HG02973 (cell line): Measurements from ENCODE around the gene LRRC49.

Source experiments
- ATAC-seq: cut with Tn5 transposase; IDR thresholded peaks from one replicate; pipeline ENCODE4 v1.9.1; 2021; ENCODE audit warnings: moderate library complexity; ENCODE audit not compliant: unreplicated experiment

The LRRC49 gene

DNA sequence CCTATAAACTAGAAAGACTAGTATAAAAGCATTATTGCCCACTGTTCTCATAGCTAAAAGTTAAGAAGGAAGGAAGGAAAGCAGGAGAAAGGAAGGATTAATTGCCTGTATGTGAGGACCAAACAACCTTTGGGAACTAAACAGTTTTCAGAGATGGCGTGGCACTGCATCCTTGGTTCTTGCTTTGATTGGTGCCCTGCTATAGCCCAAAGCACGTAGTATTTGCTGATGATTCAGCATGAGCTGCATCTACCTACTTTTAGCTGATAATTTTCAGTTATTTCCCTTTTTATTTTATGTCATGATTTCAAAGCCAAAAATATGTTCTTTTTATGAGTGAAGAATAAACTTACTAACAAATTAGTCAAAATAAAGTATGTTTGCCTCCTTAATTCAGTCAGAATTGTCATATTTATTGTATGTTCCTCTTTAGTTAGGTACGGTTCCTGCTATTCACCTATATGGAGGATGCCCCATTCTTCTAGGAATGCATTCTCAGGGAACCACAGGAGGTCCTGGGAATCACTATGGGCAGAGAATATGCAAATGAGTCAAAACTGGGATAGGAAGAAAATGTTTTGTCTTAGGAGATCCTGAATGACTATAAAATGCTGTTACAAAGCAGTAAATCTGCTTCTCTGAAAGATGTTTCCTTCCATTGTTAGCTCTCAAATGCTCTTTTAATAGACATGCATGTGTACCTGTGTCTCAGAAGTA lies 157.2 kb downstream of the LRRC49 start:
- no peak for ATAC-seq

DNA sequence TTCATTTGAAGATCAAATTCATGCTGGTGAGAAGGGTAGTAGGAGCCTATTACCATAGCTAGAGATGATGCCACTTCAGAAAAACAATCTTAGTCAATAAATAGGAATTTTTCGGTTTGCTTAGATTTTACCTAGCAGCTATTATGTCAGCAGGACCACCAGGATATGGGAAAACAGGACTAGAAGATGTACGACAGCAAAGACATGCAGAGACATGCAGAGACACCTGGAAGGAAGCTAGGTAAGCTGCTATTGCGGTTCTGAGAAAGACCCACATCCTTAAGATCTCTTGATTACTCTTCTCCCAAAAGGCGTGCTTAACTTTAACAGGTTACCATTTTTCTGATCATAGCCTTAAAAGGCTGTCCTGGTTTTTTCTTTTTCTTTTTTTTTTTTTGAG lies 157.8 kb downstream of the LRRC49 start:
- ATAC-seq, result no peak

DNA sequence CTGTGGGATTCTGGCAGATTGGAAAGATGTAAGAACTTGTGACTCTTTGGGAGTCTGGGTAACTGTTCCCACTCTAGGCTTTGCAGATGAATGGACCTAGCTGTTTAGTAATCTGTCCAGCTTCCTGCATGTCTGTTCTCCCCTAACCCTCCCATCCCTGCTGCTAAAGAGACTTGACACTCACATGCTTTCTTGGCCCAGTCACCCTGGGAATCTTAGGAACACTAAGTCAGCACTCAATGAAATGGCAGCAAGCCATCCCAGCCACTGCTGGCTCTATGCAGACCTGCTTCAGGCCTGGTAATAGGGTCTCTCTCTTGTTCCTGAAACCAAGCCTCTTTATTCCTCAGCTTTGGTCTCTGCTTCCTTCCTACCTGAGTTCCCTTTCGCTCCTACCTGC lies 158.9 kb downstream of the LRRC49 start:
- no peak for ATAC-seq

DNA sequence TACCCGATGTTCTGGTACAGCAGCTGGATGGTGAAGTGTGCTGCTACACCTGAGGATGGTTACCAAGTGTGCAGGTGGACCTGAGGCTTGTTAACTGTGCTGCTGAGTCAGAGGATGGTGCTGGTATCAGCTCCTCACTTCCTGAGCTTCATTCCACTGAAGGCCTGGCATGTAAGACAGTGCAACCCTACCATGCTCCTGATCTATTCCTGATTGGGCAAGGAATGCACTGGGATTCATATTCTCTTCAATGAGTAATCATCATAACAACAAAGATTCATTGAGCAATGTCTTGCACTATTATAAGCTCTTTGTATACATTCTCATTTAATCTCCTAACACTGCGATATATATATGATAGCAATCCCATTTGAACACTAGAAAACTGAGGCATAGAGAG lies 159.7 kb downstream of the LRRC49 start:
- ATAC-seq, result no peak

DNA sequence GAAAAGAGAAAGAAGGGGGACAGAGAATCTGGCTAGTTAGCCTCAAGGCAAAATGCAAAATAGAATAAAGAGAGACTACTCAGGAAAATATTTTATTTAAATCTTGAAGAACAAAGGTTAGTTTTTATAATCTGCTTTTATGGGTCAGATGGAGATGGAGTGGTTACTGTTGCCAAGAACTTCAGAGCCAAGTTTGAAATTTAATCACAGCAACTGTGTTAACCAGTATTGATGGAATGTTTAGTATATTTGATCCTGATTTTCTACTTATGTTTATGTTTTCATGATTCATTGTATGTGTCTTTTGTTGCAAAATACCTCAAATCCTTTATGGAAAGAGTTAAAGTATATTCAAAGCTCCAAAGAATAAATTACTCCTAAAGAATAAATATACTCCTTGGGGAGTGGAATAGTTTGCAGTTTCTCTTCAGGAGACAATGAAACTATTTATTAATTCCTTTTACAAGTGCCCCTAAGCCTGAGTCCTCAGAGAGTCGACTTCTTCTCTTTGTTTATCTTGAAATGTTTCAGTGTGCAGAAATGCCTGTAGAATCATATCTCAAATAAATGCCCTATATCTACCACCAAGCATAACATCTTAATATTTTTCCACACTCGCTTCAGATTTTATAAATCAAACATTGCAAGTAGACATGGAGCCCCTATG lies 161.8 kb downstream of the LRRC49 start:
- ATAC-seq, result no peak

DNA sequence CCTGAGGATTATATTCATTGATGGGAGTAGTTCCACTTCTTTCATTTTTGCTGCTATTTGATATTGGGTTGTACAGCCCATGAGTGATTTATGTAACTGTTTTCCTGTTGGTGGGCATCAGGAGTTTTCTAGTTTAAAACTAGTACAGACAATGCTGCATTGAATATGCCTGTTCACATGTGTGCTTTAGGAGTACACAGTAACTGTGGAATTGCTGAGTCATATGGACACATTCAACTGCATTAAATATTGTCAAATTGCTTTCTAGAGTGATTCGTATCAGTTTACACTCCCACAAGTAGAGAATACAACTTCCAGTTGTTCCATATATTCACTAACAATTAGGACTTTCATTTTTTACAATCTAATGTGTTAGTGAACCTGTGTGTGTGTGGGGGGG lies 162.8 kb downstream of the LRRC49 start:
- ATAC-seq, result no peak

DNA sequence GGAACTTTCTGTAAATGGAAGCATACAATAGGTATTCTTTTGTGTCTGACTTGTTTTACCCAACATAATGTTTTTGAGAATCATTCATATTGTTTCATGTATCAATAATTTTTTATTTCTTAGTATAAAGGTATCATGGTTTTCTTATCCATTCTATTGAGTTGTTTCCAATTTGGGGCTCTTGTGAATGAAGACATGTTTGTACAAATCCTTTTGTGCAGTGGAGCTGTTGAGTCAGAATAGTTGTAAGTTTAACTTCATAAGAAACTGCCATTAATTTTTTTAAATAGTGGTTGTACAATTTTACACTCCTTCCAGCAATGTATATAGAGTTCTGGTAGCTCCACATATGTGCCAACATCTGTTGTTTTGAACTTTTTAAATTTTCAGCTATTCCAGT lies 163.5 kb downstream of the LRRC49 start:
- ATAC-seq, result no peak

DNA sequence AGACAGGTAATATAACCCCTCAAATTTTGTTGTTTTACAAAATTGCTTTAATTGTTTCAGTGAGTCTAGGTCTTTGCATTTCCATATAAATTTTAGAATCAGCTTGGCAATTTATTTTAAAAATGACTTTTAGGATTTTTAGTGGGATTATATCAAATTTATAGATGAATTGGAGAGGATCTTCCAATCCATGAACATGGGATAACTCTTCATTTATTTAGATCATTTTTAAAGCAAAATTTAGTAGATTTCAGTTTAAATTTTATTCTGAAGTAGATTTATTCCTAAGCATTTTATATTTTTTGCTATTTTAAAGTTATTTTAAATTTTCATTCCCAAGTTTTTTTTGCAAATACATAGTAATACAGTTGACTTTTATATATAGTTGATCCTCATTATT lies 164.5 kb downstream of the LRRC49 start:
- ATAC-seq, result no peak

DNA sequence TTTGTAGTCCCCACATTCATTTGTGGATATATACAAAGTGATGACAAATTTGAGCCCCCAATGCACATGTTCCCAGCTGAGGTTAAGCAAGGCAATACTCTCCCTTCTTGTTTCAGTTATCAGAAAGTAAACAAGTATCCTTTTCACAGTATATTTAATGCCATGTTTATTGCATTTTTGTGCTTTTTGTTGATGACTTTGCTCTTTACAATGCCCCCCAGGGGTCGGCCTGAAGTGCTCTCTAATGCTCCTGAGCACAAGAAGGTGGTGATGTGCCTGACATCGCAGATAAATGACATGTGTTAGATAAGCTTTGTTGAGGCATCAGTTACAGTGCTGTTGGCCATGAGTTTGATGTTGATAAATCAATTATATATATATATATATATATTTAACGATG lies 165.0 kb downstream of the LRRC49 start:
- no peak for ATAC-seq

DNA sequence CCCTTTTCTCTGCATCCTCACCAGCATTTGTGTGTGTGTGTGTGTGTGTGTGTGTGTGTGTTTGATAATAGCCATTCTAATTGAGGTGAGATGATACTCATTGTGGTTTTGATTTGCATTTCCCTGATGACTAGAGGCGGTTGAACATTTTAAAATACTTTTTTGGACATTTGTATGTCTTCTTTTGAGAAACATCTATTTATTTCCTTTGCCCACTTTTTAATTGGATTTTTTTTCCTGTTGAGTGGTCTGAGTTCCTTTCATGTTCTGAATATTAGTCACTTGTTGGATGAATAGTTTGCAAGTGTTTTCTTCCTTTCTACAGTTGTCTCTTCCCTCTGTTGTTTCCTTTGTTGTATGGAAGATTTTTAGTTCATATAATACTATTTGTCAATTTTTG lies 168.4 kb downstream of the LRRC49 start:
- ATAC-seq, result no peak

DNA sequence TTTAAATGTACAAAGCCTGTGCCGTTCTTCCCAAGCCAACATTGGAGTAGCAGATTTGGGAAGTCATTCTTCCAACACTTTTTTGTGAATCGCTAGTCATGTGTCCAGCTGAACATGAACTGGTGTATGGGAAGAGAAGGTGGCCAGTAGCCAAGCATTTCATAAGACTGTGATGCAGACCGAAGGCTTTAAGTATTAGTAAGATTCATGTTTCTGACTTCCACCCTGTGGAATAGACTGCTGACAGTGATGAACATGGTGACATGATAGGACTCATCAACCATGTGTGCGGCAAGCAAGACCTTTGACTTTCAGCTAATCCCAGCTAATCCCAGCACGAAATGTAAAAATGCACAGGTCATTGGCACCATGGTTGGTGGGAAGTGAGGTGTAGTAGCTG lies 174.4 kb downstream of the LRRC49 start:
- ATAC-seq, result no peak

DNA sequence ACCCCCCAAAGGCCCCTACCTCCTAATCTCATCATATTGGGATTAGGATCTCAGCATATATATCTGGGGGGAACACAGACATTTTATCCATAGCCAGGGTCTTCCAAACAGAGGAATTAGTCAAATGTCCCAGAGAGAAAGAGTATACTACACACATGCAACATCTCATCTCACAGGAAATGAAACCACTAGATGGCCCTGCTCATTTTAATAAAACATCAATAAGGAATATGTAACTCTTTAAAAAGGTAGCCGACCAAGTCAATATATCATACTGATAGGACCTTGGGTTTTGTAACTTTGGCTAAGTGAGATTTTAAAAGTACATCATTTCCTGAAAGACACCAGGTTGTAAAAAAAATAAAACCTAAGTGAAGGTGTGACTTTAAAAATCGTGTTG lies 177.1 kb downstream of the LRRC49 start:
- no peak for ATAC-seq

DNA sequence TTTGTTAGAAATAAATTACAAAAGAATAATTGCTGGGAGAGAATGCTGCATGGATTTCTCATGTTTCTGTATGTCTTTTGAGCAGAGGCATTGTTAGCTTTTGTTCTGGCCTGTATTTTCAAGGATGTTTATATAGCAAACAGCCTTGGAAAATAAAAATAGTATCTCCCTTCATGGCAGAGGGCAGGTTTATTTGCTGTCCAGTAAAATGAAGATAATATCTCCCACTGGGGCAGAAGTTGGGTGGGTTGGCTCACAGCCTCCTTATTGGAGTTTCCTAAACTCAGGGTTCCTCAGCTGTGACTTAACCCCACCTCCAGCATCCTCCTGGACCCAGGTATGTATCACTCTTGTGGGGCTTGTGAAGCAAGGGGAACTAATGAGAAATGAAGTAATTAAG lies 178.9 kb downstream of the LRRC49 start:
- ATAC-seq, result no peak

DNA sequence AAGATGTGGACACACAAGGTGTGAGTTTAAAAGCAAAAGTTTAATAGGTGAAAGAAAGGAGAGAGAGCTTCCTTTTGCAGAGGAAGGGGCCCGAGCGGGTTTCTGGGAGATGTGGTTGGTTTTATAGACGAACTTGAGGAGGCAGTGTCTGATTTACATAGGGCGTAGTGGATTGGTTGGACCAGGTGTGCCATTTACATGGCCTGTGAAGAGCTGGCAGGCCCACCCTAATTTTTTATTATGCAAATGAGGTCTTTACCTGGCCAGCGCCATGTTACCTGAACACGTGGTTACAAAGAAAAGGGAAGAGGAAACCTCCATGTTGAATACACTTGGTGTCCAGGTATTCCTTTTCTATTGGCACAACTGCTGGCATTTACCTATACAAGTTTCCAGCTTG lies 179.8 kb downstream of the LRRC49 start:
- ATAC-seq, result no peak

DNA sequence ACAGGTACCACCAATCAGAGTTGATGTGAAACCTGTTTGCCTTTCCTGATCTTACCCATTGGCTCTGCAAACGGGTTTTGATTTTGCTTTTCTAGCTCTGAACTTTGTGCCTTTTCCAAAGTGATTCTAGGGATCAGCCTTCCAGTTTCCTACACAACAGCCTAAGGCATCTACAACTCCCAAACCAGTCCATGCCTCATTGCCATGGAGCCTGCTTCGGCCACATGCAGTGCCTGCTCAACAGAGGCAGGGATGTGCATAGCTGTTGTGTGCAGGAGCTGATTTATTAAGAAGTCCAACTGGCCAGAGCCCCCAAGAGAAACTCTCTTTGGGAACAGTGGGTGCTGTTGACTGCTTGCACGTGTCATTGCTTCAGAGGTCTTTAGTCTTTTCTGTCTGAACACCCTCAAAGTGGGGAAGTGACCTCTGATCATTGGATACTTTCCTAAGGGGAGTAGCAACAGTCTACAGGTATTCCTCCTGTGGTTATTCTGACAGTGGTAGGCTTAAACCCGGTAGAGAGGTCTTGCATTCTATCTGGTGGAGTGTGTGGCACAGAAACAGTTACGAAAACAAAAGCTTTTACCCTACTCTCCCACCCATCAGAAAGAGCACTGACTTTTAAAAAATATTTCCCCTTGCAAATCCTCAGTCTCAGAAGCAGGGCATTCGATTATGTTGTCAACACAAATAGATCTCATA lies 186.0 kb downstream of the LRRC49 start:
- no peak for ATAC-seq

DNA sequence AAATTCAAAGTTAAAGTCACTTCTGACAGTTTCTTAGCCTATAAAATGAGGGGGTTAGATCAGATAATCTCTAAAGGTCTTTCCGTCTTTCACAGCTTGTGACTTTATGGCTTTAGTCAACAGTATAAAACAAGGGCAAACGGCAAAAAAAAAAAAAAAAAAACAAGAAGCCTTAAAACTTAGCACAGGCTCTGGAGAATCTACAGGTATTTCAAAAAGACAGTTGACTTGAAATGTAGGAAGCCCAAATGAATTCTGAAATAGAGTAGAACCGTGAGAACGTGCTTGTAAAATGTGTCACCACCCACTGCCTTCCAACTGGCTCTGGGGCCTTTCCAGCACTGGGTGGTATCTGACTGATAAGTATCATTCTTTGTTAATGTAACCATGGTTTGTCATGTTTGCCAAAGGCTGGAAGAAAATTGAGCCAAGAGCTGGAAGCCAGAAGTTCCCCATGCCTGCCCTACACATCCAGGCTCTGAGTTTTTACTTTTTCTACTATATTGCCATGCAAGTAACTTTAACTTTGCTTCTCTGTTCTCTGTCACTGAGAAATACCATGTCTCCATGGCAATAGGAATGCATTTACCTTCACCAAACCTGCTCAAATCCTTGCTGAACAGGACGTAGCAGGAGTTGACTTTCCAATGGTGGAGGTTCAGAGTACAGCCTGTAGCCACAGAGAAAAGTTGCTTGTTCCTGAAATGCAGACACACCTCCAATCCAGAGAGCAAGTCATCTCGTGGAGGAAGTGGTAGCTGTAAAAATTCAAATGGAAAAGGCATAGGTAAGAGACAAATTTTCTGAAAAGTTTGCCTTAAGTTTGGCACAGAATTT lies 186.8 kb downstream of the LRRC49 start:
- no peak for ATAC-seq

DNA sequence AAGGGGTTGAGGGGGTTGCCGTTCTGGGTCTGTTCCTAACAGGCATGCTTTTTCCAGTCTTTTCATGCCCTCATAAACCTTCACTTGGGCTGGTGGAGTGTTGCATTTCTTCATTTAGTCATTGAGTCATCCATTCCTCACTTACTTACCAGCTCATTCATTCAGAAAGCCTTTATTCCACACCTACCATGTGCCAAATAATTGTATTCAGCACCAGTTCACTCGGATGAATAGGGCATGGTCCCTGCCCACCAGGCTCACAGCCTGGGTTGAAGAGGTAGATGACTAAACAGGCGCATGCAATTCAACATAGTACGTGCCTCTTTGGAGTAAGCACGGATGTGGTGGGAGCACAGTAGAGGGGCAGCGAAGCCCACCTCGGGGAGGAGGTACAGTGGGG lies 187.5 kb downstream of the LRRC49 start:
- no peak for ATAC-seq

DNA sequence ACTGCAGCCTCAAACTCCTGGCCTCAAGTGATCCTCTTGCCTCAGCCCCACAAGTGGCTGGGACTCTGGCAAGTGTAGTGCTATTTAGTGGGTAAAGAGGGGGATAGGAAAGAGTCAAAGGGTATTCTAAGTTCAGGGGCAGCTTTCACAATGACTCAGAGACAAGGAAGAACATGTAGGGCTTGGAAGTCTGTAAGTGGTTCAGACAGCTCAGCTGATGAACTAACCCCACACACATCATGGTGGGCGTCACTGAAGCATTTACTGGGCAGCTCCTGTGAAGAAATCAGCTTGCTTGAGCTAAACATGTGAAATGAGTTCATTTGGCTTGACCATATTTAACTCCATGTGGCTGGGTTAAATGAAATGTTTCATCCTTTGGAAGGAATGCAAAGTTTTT lies 188.1 kb downstream of the LRRC49 start:
- ATAC-seq, result no peak

DNA sequence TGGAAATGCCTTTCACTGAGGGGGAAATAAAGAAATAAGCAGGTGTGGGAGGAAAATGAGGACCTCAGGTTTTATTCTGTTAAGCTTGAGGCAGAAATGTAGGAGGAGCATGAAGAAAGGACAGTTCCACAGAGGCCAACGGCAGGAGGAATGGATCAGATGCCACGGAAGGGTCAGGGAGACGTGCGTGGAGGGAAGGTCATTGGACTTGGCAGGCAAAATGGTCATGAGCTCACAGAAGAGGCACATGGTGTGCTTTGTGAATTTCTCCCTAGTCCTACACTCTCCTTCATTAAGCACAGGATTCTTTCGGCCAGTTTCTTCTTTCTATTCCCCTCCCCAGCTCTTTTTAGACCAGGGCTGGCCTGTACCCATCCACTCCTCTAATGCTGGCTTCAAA lies 190.2 kb downstream of the LRRC49 start:
- no peak for ATAC-seq

DNA sequence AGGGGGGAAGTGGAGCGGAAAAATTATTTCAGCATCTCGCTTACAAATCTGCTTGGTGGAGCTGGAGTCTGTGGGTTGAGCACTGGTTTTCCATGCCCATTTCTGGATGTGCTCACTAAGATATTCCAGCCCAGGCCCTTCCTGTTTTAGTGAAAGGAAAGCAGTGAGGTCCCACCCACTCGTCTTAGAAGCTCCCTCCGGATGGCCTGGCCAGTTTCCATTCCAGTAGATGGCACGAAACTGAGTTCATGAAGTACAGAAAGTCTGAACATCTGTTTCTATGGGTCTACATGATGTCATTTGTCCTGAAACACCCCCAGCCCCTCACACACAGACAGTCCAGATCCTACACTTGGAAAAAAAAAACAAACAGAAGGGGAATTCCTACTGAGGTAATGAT lies 190.7 kb downstream of the LRRC49 start:
- ATAC-seq, result no peak

DNA sequence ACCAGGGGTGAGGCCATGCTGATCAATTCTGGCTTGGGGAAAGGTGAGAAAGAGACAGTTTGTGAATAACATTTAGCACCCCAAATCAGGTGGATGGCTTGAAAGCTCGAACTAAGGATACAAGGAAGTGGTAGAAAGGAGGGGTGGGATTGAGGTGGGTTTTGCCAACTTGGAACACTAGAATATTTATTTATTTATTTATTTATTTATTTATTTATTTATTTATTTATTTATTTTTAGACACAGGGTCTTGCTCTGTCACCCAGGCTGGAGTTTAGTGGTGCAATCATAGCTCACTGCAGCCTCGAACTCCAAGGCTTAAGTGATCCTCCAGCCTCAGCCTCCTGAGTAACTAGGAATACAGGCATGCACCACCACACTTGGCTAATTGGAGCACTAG lies 191.6 kb downstream of the LRRC49 start:
- no peak for ATAC-seq
